Tibial nerve (tissue), 4 donors: ENCODE results near the gene PRKCB.

ENCODE experiments used
- CTCF ChIP-seq, 5 experiments: fragments of 200-600 bp in 3 of 5; fragments of 450-650 bp in 2 of 5; sonication (generic) in 3 of 5; IDR thresholded peaks; one replicate each; pipeline ENCODE4 v1.5.1; 2016 to 2019; ENCODE audit warnings: antibody characterized with exemption in 5 of 5, mild to moderate bottlenecking in 3 of 5, moderate library complexity in 2 of 5
- EP300 ChIP-seq, 2 donors: sonication (generic); formaldehyde crosslinking; IDR thresholded peaks; one replicate each; pipeline ENCODE4 v1.6.1; 2017; ENCODE audit warnings: antibody characterized with exemption in 2 of 2, mild to moderate bottlenecking in 1 of 2
- POLR2A ChIP-seq, 2 donors: fragments of 450-650 bp; IDR thresholded peaks; one replicate each; pipeline ENCODE4 v1.6.1; 2017; ENCODE audit warnings: antibody characterized with exemption in 2 of 2, mild to moderate bottlenecking in 2 of 2, moderate library complexity in 2 of 2

GRCh38 chr16:24156777-24157176, 321.0 kb downstream of the PRKCB start:
- TF ChIP-seq CTCF (IDR thresholded peaks at IDR 0.05) (no peak), POLR2A (IDR thresholded peaks at IDR 0.05) (no peak), EP300 (IDR thresholded peaks at IDR 0.05) (no peak)
